Thyroid gland (tissue), 4 donors: ENCODE data around the gene TGFB1I1.

Source experiments
- CTCF ChIP-seq, 6 experiments: fragments of 200-600 bp in 3 of 6; fragments of 450-650 bp in 3 of 6; sonication (generic) in 3 of 6; IDR thresholded peaks; one replicate each; pipeline ENCODE4 v1.5.1; 2016 to 2019; ENCODE audit warnings: antibody characterized with exemption in 6 of 6, mild to moderate bottlenecking in 2 of 6, inconsistent platforms in 1 of 6, moderate library complexity in 1 of 6
- POLR2A ChIP-seq, 2 donors: fragments of 450-650 bp; IDR thresholded peaks; one replicate each; pipeline ENCODE4 v1.6.1; 2017; ENCODE audit warnings: antibody characterized with exemption in 2 of 2, mild to moderate bottlenecking in 2 of 2, moderate library complexity in 1 of 2

GRCh38 chr16:31438414-31438813 lies 33.5 kb upstream of the TGFB1I1 start:
- TF ChIP-seq CTCF (IDR thresholded peaks at IDR 0.05) (no peak), POLR2A (IDR thresholded peaks at IDR 0.05) (no peak)
